GM21447 (cell line): ENCODE data around the gene STEAP3.
"Not testable (repeated sequence)": the region's sequence is repeated elsewhere in the genome, so short reads cannot be mapped to it uniquely, and the experiment has no call there.

Source experiments
- ATAC-seq: cut with Tn5 transposase; IDR thresholded peaks from one replicate; pipeline ENCODE4 v1.9.1; 2021; ENCODE audit not compliant: unreplicated experiment

The STEAP3 gene

GRCh38 chr2:119260646-119261492 is 37.2 kb downstream of the STEAP3 start:
- ATAC-seq, result no peak

- ATAC-seq, result no peak
Measured at GRCh38 chr2:119261493-119262225, 38.0 kb downstream of the STEAP3 start.

DNA sequence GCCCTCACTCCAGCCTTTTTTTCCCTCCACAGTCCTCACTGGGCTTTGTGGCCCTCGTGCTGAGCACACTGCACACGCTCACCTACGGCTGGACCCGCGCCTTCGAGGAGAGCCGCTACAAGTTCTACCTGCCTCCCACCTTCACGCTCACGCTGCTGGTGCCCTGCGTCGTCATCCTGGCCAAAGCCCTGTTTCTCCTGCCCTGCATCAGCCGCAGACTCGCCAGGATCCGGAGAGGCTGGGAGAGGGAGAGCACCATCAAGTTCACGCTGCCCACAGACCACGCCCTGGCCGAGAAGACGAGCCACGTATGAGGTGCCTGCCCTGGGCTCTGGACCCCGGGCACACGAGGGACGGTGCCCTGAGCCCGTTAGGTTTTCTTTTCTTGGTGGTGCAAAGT is 39.4 kb downstream of the STEAP3 start:
- ATAC-seq, result no peak

DNA sequence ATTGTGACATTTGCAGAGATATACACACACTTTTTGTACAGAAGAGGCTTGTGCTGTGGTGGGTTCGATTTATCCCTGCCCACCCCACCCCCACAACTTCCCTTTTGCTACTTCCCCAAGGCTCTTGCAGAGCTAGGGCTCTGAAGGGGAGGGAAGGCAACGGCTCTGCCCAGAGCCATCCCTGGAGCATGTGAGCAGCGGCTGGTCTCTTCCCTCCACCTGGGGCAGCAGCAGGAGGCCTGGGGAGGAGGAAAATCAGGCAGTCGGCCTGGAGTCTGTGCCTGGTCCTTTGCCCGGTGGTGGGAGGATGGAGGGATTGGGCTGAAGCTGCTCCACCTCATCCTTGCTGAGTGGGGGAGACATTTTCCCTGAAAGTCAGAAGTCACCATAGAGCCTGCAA is 40.0 kb downstream of the STEAP3 start:
- ATAC-seq, result no peak

- ATAC-seq, result peak; percentile 94
Measured at GRCh38 chr2:119264781-119265692, 41.4 kb downstream of the STEAP3 start.

GRCh38 chr2:119265693-119266066 is 42.0 kb downstream of the STEAP3 start:
- no peak for ATAC-seq

GRCh38 chr2:119266091-119266589 is 42.5 kb downstream of the STEAP3 start:
- no peak for ATAC-seq

GRCh38 chr2:119267604-119268003 is 44.0 kb downstream of the STEAP3 start:
- ATAC-seq, result no peak

GRCh38 chr2:119276864-119277263 is 53.2 kb downstream of the STEAP3 start:
- ATAC-seq, result no peak

DNA sequence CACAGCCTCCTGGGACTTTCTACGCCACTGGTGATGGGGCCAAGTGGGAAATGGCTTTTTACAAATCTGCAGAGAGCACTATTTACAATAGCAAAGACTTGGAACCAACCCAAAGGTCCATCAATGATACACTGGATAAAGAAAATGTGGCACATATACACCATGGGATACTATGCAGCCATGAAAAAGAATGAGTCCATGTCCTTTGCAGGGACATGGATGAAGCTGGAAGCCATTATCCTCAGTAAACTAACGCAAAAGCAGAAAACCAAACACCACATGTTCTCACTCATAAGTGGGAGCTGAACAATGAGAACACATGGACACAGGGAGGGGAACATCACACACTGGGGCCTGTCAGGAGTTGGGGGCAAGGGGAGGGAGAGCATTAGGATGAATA is 54.8 kb downstream of the STEAP3 start:
- ATAC-seq, result not testable (repeated sequence)

DNA sequence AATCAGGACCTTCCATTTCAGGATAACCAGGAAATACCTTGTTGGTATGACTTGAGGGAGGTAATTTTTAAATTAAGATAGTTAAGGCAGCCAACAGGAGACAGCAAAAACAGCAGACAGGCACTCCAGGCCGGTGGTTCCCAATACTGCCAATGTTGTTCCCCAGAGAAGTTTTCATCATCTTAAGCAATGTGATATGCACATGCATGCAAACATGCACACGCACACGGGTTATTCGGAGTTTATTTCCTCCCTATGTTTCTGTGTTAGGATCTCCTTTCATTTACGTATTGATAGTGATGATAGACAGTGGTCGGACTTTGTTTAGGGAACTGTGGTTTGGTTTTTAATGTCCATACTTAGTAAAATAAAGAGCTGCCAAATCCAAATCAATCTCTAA is 55.3 kb downstream of the STEAP3 start:
- ATAC-seq, result no peak

DNA sequence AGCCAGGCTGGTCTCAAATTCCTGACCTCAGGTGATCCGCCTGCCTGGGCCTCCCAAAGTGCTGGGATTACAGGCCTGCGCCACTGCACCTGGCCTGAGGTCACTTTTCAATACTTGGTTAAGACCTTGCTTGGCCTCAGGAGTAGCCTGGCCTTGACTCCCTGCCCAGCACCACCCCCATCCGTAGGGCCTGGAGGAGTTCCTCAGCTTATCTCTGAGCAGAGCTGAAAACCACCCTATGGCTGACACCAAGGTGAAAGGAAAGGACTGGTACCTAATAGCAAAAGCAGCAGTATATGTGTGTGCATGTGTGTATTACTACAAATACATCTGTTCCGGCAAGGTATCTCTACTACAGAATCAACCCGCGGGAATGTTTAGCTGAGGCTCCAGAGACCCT is 56.0 kb downstream of the STEAP3 start:
- no peak for ATAC-seq

GRCh38 chr2:119280680-119281079 is 57.0 kb downstream of the STEAP3 start:
- ATAC-seq, result no peak

- no peak for ATAC-seq
Measured at GRCh38 chr2:119282146-119282995, 58.7 kb downstream of the STEAP3 start.

GRCh38 chr2:119282996-119283511 is 59.4 kb downstream of the STEAP3 start:
- no peak for ATAC-seq

DNA sequence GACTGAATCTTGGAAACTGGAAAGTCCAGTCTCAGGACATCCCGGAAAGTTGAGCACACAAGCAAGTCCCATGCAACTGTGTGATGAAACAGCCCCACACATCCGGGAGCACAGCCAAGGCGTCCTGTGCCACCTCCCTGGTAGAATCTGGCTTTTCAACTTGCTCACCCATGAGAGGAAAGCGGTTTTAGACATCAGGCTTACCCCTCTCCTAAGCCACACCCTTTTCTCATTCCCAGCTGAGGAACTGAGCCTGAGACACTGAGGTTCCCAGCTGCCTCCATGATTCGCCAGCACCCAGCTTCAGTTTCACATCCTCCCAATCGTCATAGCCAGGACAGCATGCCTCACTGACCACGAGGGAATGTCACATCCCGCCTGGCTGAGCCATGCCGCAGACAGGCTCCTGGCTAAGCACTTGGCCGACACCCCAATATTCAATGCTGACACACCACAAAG is 60.3 kb downstream of the STEAP3 start:
- no peak for ATAC-seq

GRCh38 chr2:119286661-119287060 is 63.0 kb downstream of the STEAP3 start:
- no peak for ATAC-seq

DNA sequence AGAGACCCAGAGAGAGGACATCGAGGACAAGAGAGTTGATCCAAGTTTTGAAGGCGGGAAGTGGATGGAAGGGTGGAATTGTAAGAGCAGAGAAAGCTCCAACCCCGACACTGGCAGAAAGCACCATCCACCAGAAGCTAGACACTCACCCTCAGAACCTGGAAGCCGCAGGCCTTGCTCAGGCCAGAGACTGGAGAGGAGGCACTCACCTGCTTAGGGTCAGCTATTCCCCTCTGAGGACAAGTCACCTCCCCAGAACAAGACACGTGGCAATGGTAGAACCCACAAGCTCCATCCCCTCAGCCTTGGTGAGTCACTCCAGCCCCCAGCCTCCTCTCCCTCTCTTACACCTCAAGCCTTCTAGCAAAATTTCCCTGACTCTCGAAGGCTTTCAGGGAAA is 64.9 kb downstream of the STEAP3 start:
- ATAC-seq, result no peak

- ATAC-seq, result no peak
Measured at GRCh38 chr2:119289093-119289492, 65.5 kb downstream of the STEAP3 start.

DNA sequence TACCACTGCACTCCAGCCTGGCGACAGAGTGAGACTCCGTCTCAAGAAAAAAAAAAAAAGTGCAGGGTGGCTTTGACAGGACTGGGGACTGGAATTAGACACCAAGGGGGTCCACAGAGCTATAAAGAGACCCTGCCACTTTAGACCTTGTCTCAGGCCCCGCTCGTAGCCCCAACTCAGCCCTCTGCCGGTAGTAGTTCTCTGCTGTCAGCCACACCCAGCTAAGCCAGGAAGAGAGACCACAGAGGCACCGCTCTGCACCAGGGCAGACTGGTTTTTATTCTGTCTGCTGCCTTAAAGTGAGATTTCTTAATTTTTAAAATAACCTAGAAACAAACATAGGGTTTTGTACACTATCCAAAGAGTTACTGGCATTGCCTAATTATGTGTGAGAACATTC is 66.0 kb downstream of the STEAP3 start:
- ATAC-seq, result no peak
